ENCODE data around the gene PCBP2. TPM values are rescaled to one million over a fixed set of nuclear protein-coding genes. Genes with fewer than 3 reads are reported as not detected.

Gene PCBP2
- total RNA-seq, 2 experiments from 2014 or later: 209 to 1,015 TPM

- intact Hi-C loops (cut with micrococcal nuclease; ENCODE audit: unreplicated experiment): loop anchor here (10.0 kb wide), 1 partner anchor 298 kb away; the partner anchor contains the start of gene ITGB7
- no peaks in the 10 kb centered on the region for H3K9me2 ChIP-seq (ENCODE audit: insufficient read depth, low read length)
- CTCF ChIA-PET (ENCODE audit: unreplicated experiment): no interaction called here
- POLR2A ChIA-PET: interaction anchor here (0.6 to 1.0 kb wide), 4 partner anchors 10 to 831 kb away, joined by 3 to 5 read pairs (median 4); no protein-coding TSS in a partner anchor
- peaks cover 20% of the 10 kb centered on the region for H3K79me2 ChIP-seq (ENCODE audit: insufficient read depth, low read depth, low read length)
- no peaks in the 10 kb centered on the region for H3K9me3 ChIP-seq (ENCODE audit: low read length)
- peak overlapping the region; percentile 96; the same call in 1 of the 2 replicates for H3K4me2 ChIP-seq (ENCODE audit: low read length)
- no peak for DNase-seq (ENCODE audit: low spot score)
- no peaks in the 10 kb centered on the region for H4K20me1 ChIP-seq (ENCODE audit: insufficient read depth, low read length)
- H3K27ac ChIP-seq (ENCODE audit: low read depth, low read length, poor library complexity, severe bottlenecking): no peak overlapping the region
- no peak overlapping the region for H2AFZ ChIP-seq (ENCODE audit: low read length)
- TF ChIP-seq CTCF (conservative IDR thresholded peaks at IDR 0.05; ENCODE audit: low read length) (no peak), EZH2phosphoT487 (IDR thresholded peaks at IDR 0.05; ENCODE audit: borderline replicate concordance, low read depth, low read length) (no peak)
- peaks cover 24% of the 10 kb centered on the region for H3K4me1 ChIP-seq (ENCODE audit: insufficient read depth, low read length, poor library complexity, severe bottlenecking)
- no TSS peak for BruUV-seq (replicated peaks)
- no peak overlapping the region for H3K4me3 ChIP-seq (ENCODE audit: low read depth, low read length, poor library complexity, severe bottlenecking)
- peaks cover 24% of the 10 kb centered on the region; the same call in 1 of the 2 replicates for H3K36me3 ChIP-seq (ENCODE audit: insufficient read depth, low read length)
These were observed 51.3 kb downstream of the PCBP2 start for GRCh38 chr12:53502983-53503728.

- intact Hi-C loops (cut with micrococcal nuclease; ENCODE audit: unreplicated experiment): loop anchor here (10.0 kb wide), 1 partner anchor 299 kb away; the partner anchor contains the start of gene ITGB7
- no peak for DNase-seq (ENCODE audit: low spot score)
- H3K79me2 ChIP-seq (ENCODE audit: insufficient read depth, low read depth, low read length): peaks cover 13% of the 10 kb centered on the region
- no peak overlapping the region for H3K27ac ChIP-seq (ENCODE audit: low read depth, low read length, poor library complexity, severe bottlenecking)
- TF ChIP-seq EZH2phosphoT487 (IDR thresholded peaks at IDR 0.05; ENCODE audit: borderline replicate concordance, low read depth, low read length): no peak
- no peak for TF ChIP-seq CTCF (conservative IDR thresholded peaks at IDR 0.05; ENCODE audit: low read length)
- CTCF ChIA-PET (ENCODE audit: unreplicated experiment): interaction anchor here (0.7 to 0.8 kb wide), 2 partner anchors 22 to 175 kb away, joined by 3 read pairs; no protein-coding TSS in a partner anchor
- no peak overlapping the region for H3K4me2 ChIP-seq (ENCODE audit: low read length)
- H3K4me3 ChIP-seq (ENCODE audit: low read depth, low read length, poor library complexity, severe bottlenecking): no peak overlapping the region
- no peaks in the 10 kb centered on the region for H4K20me1 ChIP-seq (ENCODE audit: insufficient read depth, low read length)
- H3K9me2 ChIP-seq (ENCODE audit: insufficient read depth, low read length): no peaks in the 10 kb centered on the region
- H3K4me1 ChIP-seq (ENCODE audit: insufficient read depth, low read length, poor library complexity, severe bottlenecking): peaks cover 26% of the 10 kb centered on the region
- peaks cover 24% of the 10 kb centered on the region; the same call in 1 of the 2 replicates for H3K36me3 ChIP-seq (ENCODE audit: insufficient read depth, low read length)
- no TSS peak for BruUV-seq (replicated peaks)
- no peak overlapping the region for H2AFZ ChIP-seq (ENCODE audit: low read length)
- POLR2A ChIA-PET: interaction anchor here (0.7 to 1.0 kb wide), 3 partner anchors 54 to 830 kb away, joined by 3 to 4 read pairs (median 3); no protein-coding TSS in a partner anchor
- H3K9me3 ChIP-seq (ENCODE audit: low read length): no peaks in the 10 kb centered on the region
These were observed 52.4 kb downstream of the PCBP2 start for GRCh38 chr12:53504004-53504920.

Measured in OCI-LY7 (cell line).